B cell (primary cell): ENCODE measurements around the gene CALR3. TPM values are rescaled to one million over a fixed set of nuclear protein-coding genes. Genes with fewer than 3 reads are reported as not detected.
A peak's percentile ranks its signal among the peaks of the same experiment; 100 is the strongest.

Experiments used
- ATAC-seq: fragments of 200-7000 bp; cut with Tn5 transposase; one replicate; pipeline ENCODE4 v1.10.0; 2021; ENCODE audit warnings: low read depth, mild to moderate bottlenecking, moderate number of reproducible peaks, moderate library complexity
- CTCF ChIA-PET: fragments of 350-600 bp; sonication (Branson Sonifier 250); formaldehyde crosslinking; loops from one replicate; lab custom pipeline; 2021; ENCODE audit warnings: antibody characterized with exemption, inconsistent platforms; lab: Charles Lee
- POLR2A ChIA-PET: fragments of 350-600 bp; sonication (Branson Sonifier 250); formaldehyde crosslinking; loops from one replicate; lab custom pipeline; 2021; ENCODE audit warnings: antibody characterized with exemption; lab: Charles Lee
- DNase-seq: peaks from one replicate; pipeline ENCODE4 v3.0.0; 2013
- H2AFZ ChIP-seq: 2 replicates; pipeline ENCODE4 v1.6.1; 2012; ENCODE audit warnings: mild to moderate bottlenecking, low read depth, low read length; ENCODE audit not compliant: insufficient read depth, poor library complexity, severe bottlenecking
- H3K27ac ChIP-seq, 2 donors: 1 replicate in 1 of 2; 2 replicates in 1 of 2; pipeline ENCODE4 v1.5.1; 2012 to 2013; ENCODE audit warnings: low read length in 2 of 2, mild to moderate bottlenecking in 2 of 2, moderate library complexity in 1 of 2
- H3K27me3 ChIP-seq, 4 experiments: fragments of 200-600 bp in 1 of 4; sonication (generic) in 1 of 4; replicated peaks in 1 of 4; 1 replicate in 2 of 4; 2 replicates in 2 of 4; pipeline versions ENCODE4 v1.6.1 to v1.7.0; 2013 to 2016; ENCODE audit warnings: low read length in 3 of 4, mild to moderate bottlenecking in 2 of 4, mixed read lengths in 1 of 4, moderate library complexity in 1 of 4; ENCODE audit not compliant: insufficient read depth in 4 of 4, control insufficient read depth in 3 of 4; ENCODE audit errors: control extremely low read depth in 1 of 4
- H3K36me3 ChIP-seq, 2 experiments: replicated peaks in 1 of 2; 1 replicate in 1 of 2; 2 replicates in 1 of 2; pipeline versions ENCODE4 v1.6.1 to v1.7.1; 2013; ENCODE audit warnings: low read length in 1 of 2; ENCODE audit not compliant: insufficient read depth in 2 of 2, control insufficient read depth in 1 of 2; ENCODE audit errors: control extremely low read depth in 1 of 2, extremely low read depth in 1 of 2
- H3K4me1 ChIP-seq, 2 donors: fragments of 200-600 bp in 1 of 2; sonication (generic) in 1 of 2; 1 replicate in 1 of 2; 2 replicates in 1 of 2; pipeline versions ENCODE4 v1.5.1 to v1.6.1; 2013 to 2017; ENCODE audit warnings: low read length in 2 of 2; ENCODE audit not compliant: control insufficient read depth in 2 of 2, insufficient read depth in 2 of 2
- H3K4me2 ChIP-seq: replicated peaks from 2 replicates; pipeline ENCODE3; 2012; ENCODE audit warnings: mild to moderate bottlenecking, low read depth, low read length; ENCODE audit not compliant: poor library complexity, severe bottlenecking
- H3K4me3 ChIP-seq, 5 experiments: fragments of 200-600 bp in 1 of 5; sonication (generic) in 1 of 5; 1 replicate in 3 of 5; 2 replicates in 2 of 5; pipeline versions ENCODE4 v1.5.1 to v1.7.0; 2011 to 2016; ENCODE audit warnings: low read length in 4 of 5, mild to moderate bottlenecking in 4 of 5, low read depth in 2 of 5, control low read depth in 1 of 5, moderate library complexity in 1 of 5; ENCODE audit not compliant: insufficient read depth in 1 of 5; ENCODE audit errors: control extremely low read depth in 1 of 5, extremely low read depth in 1 of 5
- H3K79me2 ChIP-seq: fragments of 200-600 bp; sonication (generic); one replicate; pipeline ENCODE4 v1.6.0; 2016; ENCODE audit warnings: low read length; ENCODE audit not compliant: control insufficient read depth, insufficient read depth
- H3K9ac ChIP-seq: fragments of 200-600 bp; sonication (generic); 2 replicates; pipeline ENCODE4 v1.6.1; 2017; ENCODE audit warnings: mild to moderate bottlenecking, low read length, moderate library complexity
- H3K9me3 ChIP-seq, 3 donors: one replicate each; pipeline versions ENCODE4 v1.6.1 to v1.7.1; 2013; ENCODE audit warnings: low read length in 2 of 3; ENCODE audit not compliant: control insufficient read depth in 2 of 3, insufficient read depth in 1 of 3; ENCODE audit errors: control extremely low read depth in 1 of 3
- H4K20me1 ChIP-seq: 2 replicates; pipeline ENCODE4 v1.6.0; 2012; ENCODE audit warnings: mild to moderate bottlenecking, low read length; ENCODE audit not compliant: insufficient read depth, control insufficient read depth, poor library complexity, severe bottlenecking
- H3K27ac Mint-ChIP-seq: one replicate; pipeline ENCODE4 v1.8.0; 2021; ENCODE audit warnings: mixed read lengths
- H3K27me3 Mint-ChIP-seq: one replicate; pipeline ENCODE4 v1.8.0; 2021; ENCODE audit warnings: mixed read lengths
- H3K4me1 Mint-ChIP-seq: one replicate; pipeline ENCODE4 v1.8.0; 2021; ENCODE audit warnings: mixed read lengths
- H3K4me3 Mint-ChIP-seq: one replicate; pipeline ENCODE4 v1.8.0; 2021; ENCODE audit warnings: mixed read lengths
- H3K9me3 Mint-ChIP-seq: one replicate; pipeline ENCODE4 v1.8.0; 2022; ENCODE audit warnings: mixed read lengths; ENCODE audit not compliant: insufficient read depth
- EZH2 ChIP-seq: IDR thresholded peaks from 2 replicates; pipeline ENCODE4 v1.6.1; 2012; ENCODE audit warnings: borderline replicate concordance, low read depth, mild to moderate bottlenecking, moderate library complexity, low read length; ENCODE audit not compliant: insufficient read depth, poor library complexity, severe bottlenecking
- whole genome bisulfite sequencing: methylation state at CpG from one replicate; pipeline ENCODE4 v1.1.5; 2013; ENCODE audit warnings: missing lambda C conversion rate; ENCODE audit not compliant: insufficient coverage; 5-methylcytosine and 5-hydroxymethylcytosine counted together
- intact Hi-C: fragments of 100-400 bp; cut with micrococcal nuclease; formaldehyde crosslinking; loops from one replicate; pipeline ENCODE4 v1.10.0; 2022
- polyA plus RNA-seq: library from polyadenylated mRNA; depleted of rRNA; stranded (reverse); fragments of >200 nt; gene quantifications from 2 replicates; pipeline ENCODE4 v1.2.3, GENCODE V29; 2012
- total RNA-seq, 2 donors: library from RNA; stranded (reverse); fragments of 120-200 nt in 1 of 2; gene quantifications; 1 replicate in 1 of 2; 2 replicates in 1 of 2; pipeline versions ENCODE4 v1.2.3 to v1.2.4, GENCODE V29; 2013 to 2022
- TF ChIP-seq, protein P1 (sequence below): fragments of 200-600 bp; IDR thresholded peaks from one replicate; pipeline ENCODE4 v1.8.0; 2022; ENCODE audit warnings: antibody characterized with exemption, mild to moderate bottlenecking

CALR3 gene
- total and polyA plus RNA-seq, 2 donors (not counting 1 experiment from before 2014, with no cell fraction given): 0.44 TPM; not detected in 1

DNA sequence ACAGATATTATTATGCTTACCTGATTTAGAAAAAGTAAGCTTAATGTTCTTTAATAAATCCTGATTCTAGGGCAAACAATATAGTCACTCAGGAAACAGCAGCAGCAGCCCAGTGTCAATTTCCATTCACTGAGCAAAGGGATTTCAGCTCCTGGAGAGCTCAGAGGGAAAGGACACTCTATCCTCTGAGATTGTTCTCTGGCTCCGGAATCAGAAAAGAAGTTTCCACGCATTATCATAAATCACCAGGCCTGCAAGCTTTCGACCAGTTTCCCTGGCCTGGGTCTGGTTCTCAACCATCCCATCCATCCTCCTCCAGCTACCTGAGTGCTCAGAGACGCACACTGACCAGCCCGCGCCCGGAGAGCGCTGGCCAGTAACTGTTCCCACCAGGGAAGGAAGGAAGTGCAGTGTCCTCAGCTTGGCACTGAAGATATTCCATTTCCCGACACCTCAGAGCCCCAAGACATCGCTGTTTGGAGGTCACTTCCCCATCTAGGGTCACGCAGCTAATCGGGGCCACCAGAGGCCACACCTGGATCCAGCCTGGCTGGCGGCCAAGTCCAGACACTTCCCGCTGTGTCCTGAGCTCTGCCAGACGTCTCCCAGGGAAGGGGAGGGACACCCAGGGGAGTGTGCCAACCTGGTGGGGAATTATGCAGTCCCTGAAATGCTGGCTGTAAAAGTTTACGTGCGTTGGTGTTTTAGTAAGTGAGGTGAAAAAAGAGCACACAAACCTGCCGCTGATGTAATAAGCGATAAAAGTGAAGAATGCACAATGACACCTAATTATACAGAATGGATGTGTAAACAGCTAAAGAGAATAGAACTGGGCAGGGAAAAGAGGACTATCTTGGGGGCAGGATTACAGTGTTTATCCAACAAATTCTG is 53.3 kb downstream of the CALR3 start:
- Histone ChIP-seq H2AFZ (no peak overlapping the region), H3K79me2 (peaks cover 67% of the 10 kb centered on the region), H3K27me3 (no peaks in the 10 kb centered on the region), H3K36me3 (peaks cover 3 to 25% of the 10 kb centered on the region in 2 experiments), H4K20me1 (no peaks in the 10 kb centered on the region), H3K4me1 (peaks cover 65 to 83% of the 10 kb centered on the region in 2 donors), H3K9me3 (peaks cover 0 to 21% (median 2%) of the 10 kb centered on the region in 3 donors), H3K4me2 (peak overlapping the region; percentile 64), H3K27ac (peak overlapping the region; percentile 93 to 98), H3K4me3 (no peak overlapping the region), H3K9ac (peak overlapping the region; percentile 22)
- Mint-ChIP-seq H3K4me3 (peak overlapping the region; percentile 23), H3K27me3 (no peaks in the 10 kb centered on the region), H3K27ac (peak overlapping the region; percentile 97), H3K9me3 (no peaks in the 10 kb centered on the region), H3K4me1 (peaks cover 79% of the 10 kb centered on the region)
- TF ChIP-seq, protein P1, sequence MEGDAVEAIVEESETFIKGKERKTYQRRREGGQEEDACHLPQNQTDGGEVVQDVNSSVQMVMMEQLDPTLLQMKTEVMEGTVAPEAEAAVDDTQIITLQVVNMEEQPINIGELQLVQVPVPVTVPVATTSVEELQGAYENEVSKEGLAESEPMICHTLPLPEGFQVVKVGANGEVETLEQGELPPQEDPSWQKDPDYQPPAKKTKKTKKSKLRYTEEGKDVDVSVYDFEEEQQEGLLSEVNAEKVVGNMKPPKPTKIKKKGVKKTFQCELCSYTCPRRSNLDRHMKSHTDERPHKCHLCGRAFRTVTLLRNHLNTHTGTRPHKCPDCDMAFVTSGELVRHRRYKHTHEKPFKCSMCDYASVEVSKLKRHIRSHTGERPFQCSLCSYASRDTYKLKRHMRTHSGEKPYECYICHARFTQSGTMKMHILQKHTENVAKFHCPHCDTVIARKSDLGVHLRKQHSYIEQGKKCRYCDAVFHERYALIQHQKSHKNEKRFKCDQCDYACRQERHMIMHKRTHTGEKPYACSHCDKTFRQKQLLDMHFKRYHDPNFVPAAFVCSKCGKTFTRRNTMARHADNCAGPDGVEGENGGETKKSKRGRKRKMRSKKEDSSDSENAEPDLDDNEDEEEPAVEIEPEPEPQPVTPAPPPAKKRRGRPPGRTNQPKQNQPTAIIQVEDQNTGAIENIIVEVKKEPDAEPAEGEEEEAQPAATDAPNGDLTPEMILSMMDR: no peak
- no peak for TF ChIP-seq EZH2
- CTCF ChIA-PET: interaction anchor here (0.8 to 1.6 kb wide), 15 partner anchors 8 to 195 kb away, joined by 3 to 6 read pairs (median 3); partner anchors contain the start of genes C19orf44 and CALR3
- WGBS: 79% methylated on average over 14 of the region's 19 CpGs
- ATAC-seq: no peak
- DNase-seq: no peak
- POLR2A ChIA-PET: interaction anchor here (0.6 to 1.3 kb wide), 3 partner anchors 10 to 188 kb away, joined by 3 read pairs; no protein-coding TSS in a partner anchor
- intact Hi-C loops: loop anchor here (1.0 kb wide), 1 partner anchor 54 kb away; the partner anchor contains the start of genes C19orf44 and CALR3
